Cardiac fibroblast (primary cell): ENCODE data around the gene SHOC2.
A peak's percentile ranks its signal among the peaks of the same experiment; 100 is the strongest.

Experiments used
- DNase-seq, 2 donors: peaks; one replicate each; pipeline versions ENCODE4 v3.0.0 to v3.0.0-alpha.2; 2010; ENCODE audit warnings: low read depth in 2 of 2
- H3K4me3 ChIP-seq, 2 donors: replicated peaks in 1 of 2; 1 replicate in 1 of 2; 2 replicates in 1 of 2; pipeline ENCODE4 v1.5.1; 2011; ENCODE audit warnings: low read depth in 2 of 2, low read length in 2 of 2, mild to moderate bottlenecking in 2 of 2, moderate library complexity in 1 of 2
- TF ChIP-seq, protein P1 (sequence below): IDR thresholded peaks from one replicate; pipeline ENCODE4 v1.5.1; 2011; ENCODE audit warnings: low read depth, mild to moderate bottlenecking, low read length, inconsistent platforms

Gene SHOC2

DNA sequence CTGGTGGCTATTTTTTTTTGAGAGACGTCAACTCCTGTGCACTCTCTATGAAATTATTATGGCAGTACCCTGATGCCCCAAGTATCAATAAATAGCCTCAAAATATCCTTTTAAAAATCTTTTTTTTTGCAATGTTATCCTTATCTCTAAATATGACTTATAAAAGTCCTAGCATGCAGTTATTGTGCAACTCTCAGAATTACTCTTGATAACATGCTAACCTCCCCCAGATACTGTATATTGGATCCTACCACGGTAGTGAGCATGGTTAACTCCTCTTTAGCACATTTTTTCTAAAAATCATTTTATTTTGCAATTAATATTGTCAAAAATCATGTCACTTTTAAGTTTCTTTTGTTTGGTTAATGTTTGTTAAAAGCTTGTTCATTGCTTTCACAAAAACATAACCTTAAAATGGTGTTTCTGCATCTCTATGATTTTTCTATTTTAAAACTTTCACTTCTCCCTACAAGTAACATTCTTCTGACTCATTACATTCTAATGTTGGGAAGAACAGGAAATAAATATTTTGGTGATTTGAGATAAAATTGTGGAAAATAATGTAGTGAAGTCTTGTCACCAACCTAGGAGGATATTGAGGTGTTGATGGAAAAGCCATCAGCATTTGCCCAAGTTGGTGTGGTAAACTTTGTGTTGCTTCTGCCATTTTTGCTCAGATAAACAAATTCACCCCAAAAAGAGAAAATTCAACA lies 115.3 kb downstream of the SHOC2 start:
- no peak overlapping the region for H3K4me3 ChIP-seq
- DNase-seq, result peak; percentile 38 to 54
- TF ChIP-seq, protein P1, sequence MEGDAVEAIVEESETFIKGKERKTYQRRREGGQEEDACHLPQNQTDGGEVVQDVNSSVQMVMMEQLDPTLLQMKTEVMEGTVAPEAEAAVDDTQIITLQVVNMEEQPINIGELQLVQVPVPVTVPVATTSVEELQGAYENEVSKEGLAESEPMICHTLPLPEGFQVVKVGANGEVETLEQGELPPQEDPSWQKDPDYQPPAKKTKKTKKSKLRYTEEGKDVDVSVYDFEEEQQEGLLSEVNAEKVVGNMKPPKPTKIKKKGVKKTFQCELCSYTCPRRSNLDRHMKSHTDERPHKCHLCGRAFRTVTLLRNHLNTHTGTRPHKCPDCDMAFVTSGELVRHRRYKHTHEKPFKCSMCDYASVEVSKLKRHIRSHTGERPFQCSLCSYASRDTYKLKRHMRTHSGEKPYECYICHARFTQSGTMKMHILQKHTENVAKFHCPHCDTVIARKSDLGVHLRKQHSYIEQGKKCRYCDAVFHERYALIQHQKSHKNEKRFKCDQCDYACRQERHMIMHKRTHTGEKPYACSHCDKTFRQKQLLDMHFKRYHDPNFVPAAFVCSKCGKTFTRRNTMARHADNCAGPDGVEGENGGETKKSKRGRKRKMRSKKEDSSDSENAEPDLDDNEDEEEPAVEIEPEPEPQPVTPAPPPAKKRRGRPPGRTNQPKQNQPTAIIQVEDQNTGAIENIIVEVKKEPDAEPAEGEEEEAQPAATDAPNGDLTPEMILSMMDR, result no peak

- no peak overlapping the region for H3K4me3 ChIP-seq
- peak; percentile 4 to 57 for DNase-seq
- TF ChIP-seq, protein P1, result no peak
These were observed 116.1 kb downstream of the SHOC2 start for GRCh38 chr10:111035542-111035941.

GRCh38 chr10:111037858-111038257 lies 118.5 kb downstream of the SHOC2 start:
- peak; percentile 14 to 31 for DNase-seq
- H3K4me3 ChIP-seq, result no peak overlapping the region
- TF ChIP-seq, protein P1, result peak; percentile 45

GRCh38 chr10:111039522-111039921 lies 120.1 kb downstream of the SHOC2 start:
- TF ChIP-seq, protein P1, result no peak
- H3K4me3 ChIP-seq, result no peak overlapping the region
- no peak for DNase-seq

DNA sequence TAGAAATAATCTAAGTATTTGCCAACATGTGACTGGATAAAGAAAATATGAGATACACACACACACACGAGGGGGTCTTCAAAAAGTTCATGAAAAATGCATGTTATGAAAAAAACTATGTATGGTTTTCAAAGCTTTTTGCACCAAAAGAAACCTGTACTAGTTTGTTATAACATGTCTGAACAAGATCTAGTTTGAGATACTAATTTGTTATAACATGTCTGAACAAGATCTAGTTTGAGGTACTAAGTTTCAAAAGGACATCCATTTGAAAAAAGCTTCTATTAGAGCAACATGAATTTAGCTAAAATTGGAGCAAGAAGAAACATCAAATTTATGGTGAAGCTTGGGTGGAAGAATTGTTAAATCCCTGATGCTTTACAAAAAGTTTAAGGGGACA lies 137.6 kb downstream of the SHOC2 start:
- TF ChIP-seq, protein P1, result no peak
- no peak for DNase-seq
- no peak overlapping the region for H3K4me3 ChIP-seq
